ENCODE measurements around the gene PIK3C2B. TPM values are rescaled to one million over a fixed set of nuclear protein-coding genes. Genes with fewer than 3 reads are reported as not detected.
"Not testable (repeated sequence)": the region's sequence is repeated elsewhere in the genome, so short reads cannot be mapped to it uniquely, and the experiment has no call there.

The PIK3C2B gene
- total RNA-seq, 4 donors from 2014 or later, result 7.4 to 81.5 (median 38.3) TPM

GRCh38 chr1:204520834-204521709, 26.5 kb upstream of the PIK3C2B start:
- H3K27ac ChIP-seq, result no peak overlapping the region
- intact Hi-C loops (cut with DNase I; ENCODE audit: low total_unique reads), result no loop called here
- no peaks in the 10 kb centered on the region for H3K36me3 ChIP-seq
- no peak for DNase-seq
- H3K4me1 ChIP-seq, result no peaks in the 10 kb centered on the region
- H3K9me3 ChIP-seq, result no peaks in the 10 kb centered on the region
- H3K4me3 ChIP-seq, result no peak overlapping the region
- H3K27me3 ChIP-seq, result no peaks in the 10 kb centered on the region
- no peak for TF ChIP-seq POLR2A (IDR thresholded peaks at IDR 0.05)
- TF ChIP-seq CTCF (IDR thresholded peaks at IDR 0.05), result no peak

- H3K4me3 ChIP-seq, result peak overlapping the region; percentile 81 to 88
- H3K4me1 ChIP-seq, result not testable (repeated sequence)
These were observed 22.8 kb upstream of the PIK3C2B start for GRCh38 chr1:204517382-204517781.

DNA sequence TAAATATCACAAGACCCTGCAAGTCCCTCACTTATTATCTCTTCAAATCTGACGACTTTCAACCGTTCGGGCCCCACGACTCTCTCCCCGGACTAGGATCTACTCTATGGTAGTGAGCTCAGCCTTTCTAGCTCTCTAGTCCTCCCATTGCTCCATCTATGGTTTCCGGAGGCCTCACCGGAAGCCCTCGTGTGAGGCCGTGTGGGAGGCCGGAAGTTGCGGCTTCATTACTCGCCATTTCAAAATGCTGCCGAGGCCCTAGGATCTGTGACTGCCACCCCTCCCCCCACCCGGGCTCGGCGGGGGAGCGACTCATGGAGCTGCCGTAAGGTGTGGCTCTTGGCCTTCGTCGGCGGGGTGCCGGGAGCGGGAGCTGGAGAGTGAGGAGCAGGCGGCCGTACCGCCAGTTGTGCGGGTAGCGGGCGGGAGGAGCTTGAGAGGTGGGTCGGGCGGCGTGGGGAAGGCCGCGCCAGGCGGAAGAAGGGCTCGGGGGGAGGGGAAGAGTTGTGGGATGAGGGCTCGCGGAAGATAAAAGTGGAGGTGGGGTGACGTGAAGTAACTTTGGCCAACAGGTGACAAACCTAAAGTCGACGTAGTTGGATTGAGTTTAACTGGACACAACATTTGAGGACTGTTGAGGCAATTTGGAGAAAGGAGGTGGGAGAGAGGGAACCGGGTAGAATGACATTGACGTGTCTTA, 21.7 kb upstream of the PIK3C2B start, which contains the start of gene MDM4:
MDM4 (plus strand) TSS at position 227 of the 700 bp plus-strand sequence. CDS start 9,113 bp downstream, outside the sequence.
- no peaks in the 10 kb centered on the region for H3K36me3 ChIP-seq
- peak within 1 kb of the TSS; percentile 81 to 88 for H3K4me3 ChIP-seq
- no peaks in the 10 kb centered on the region for H3K4me1 ChIP-seq
- no peaks in the 10 kb centered on the region for H3K27me3 ChIP-seq
- peak within 1 kb of the TSS; percentile 91 for H3K27ac ChIP-seq
- intact Hi-C loops (cut with DNase I; ENCODE audit: low total_unique reads), result no loop called here
- DNase-seq, result peak; percentile 89 to 91
- peak in 1 of 4 experiments; percentile 10 for TF ChIP-seq CTCF (IDR thresholded peaks at IDR 0.05)
- TF ChIP-seq POLR2A (IDR thresholded peaks at IDR 0.05), result peak; percentile 38 to 67
- H3K9me3 ChIP-seq, result no peaks in the 10 kb centered on the region

More at GRCh38 chr1:204517382-204517781, 22.8 kb upstream of the PIK3C2B start:
- H3K27ac ChIP-seq; DNase-seq; intact Hi-C loops (cut with DNase I; ENCODE audit: low total_unique reads); H3K27me3 ChIP-seq; H3K36me3 ChIP-seq; H3K9me3 ChIP-seq: not testable (repeated sequence)

DNA sequence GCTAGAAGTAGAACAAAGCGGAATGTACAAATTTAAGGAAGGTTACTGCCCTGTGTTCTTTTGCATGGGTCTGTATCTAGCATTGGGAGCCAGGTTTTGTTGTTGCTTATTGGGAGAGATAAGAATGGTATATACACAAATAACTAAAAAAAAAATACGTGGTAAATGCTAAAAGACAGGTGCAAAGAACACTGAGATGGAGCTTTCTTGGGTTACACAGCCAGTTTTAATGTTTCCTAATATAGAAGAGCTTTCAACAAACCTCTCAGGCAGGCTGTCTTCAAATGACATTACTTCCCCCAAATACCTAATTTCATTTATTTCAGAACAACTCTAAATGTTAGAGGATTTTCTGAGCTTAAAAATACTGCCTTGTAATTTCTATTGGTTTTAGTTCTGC, 20.2 kb upstream of the PIK3C2B start:
- Histone ChIP-seq H3K4me3 (no peak overlapping the region), H3K9me3 (no peaks in the 10 kb centered on the region), H3K27ac (no peak overlapping the region), H3K4me1 (no peaks in the 10 kb centered on the region), H3K36me3 (no peaks in the 10 kb centered on the region), H3K27me3 (no peaks in the 10 kb centered on the region)
- no peak for DNase-seq
- intact Hi-C loops (cut with DNase I; ENCODE audit: low total_unique reads), result no loop called here
- TF ChIP-seq CTCF (IDR thresholded peaks at IDR 0.05) (no peak), POLR2A (IDR thresholded peaks at IDR 0.05) (no peak)

DNA sequence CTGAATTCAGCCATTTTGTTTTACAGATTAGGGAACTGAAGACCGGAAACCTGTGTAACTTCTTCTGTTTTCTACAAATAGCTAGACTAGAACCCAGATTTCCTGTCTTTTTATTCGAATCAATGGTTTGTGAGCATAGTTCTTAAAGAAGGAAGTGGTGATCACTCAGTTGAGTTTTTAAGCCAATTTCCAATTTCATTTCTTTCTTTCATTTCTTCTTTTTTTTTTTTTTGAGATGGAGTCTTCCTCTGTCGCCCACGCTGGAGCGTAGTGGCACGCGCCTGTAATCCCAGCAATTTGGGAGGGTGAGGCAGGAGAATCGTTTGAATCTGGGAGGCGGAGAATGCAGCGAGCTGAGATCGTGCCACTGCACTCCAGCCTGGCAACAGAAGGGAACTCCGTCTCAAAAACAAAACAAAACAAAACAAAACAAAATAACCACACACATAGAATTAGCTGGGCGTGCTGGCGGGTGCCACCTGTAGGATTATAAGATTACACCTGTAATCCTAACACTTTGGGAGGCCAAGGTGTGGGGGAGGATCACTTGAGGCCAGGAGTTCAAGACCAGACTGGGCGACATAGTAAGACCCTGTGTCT, 18.6 kb upstream of the PIK3C2B start:
- intact Hi-C loops (cut with DNase I; ENCODE audit: low total_unique reads), result no loop called here
- no peak for TF ChIP-seq POLR2A (IDR thresholded peaks at IDR 0.05)
- TF ChIP-seq CTCF (IDR thresholded peaks at IDR 0.05), result no peak
- Histone ChIP-seq H3K27me3 (no peaks in the 10 kb centered on the region), H3K4me1 (no peaks in the 10 kb centered on the region), H3K9me3 (no peaks in the 10 kb centered on the region), H3K36me3 (no peaks in the 10 kb centered on the region), H3K27ac (no peak overlapping the region), H3K4me3 (no peak overlapping the region)
- DNase-seq, result no peak
